MCF 10A (cell line): ENCODE results near the gene RGR. TPM values are rescaled to one million over a fixed set of nuclear protein-coding genes. Genes with fewer than 3 reads are reported as not detected.

Experiments
- BruUV-seq: library from RNA; stranded (reverse); fragments of 400-500 nt; replicated peaks from 2 replicates; lab custom pipeline; 2021; lab: Mats Ljungman, UMichigan
- CTCF ChIA-PET: fragments of 300-600 bp; sonication (Branson Sonifier 250); formaldehyde crosslinking; extraction: SDS; loops from one replicate; lab custom pipeline; 2021; ENCODE audit warnings: antibody characterized with exemption, inconsistent platforms; lab: Yijun Ruan, JAX
- POLR2A ChIA-PET: fragments of 300-600, 350-650 bp; sonication (Branson Sonifier 250); formaldehyde crosslinking; extraction: SDS; loops from one replicate; lab custom pipeline; 2020; ENCODE audit warnings: antibody characterized with exemption, inconsistent platforms; lab: Yijun Ruan, JAX
- DNase-seq: peaks from one replicate; pipeline ENCODE4 v3.0.0-alpha.2; 2018; ENCODE audit not compliant: unreplicated experiment
- H3K27ac Mint-ChIP-seq: one replicate; pipeline ENCODE4 v1.8.0; 2022; ENCODE audit warnings: mild to moderate bottlenecking, low read depth, mixed read lengths; ENCODE audit not compliant: unreplicated experiment
- H3K27me3 Mint-ChIP-seq: one replicate; pipeline ENCODE4 v1.8.0; 2022; ENCODE audit warnings: mixed read lengths; ENCODE audit not compliant: insufficient read depth, unreplicated experiment
- H3K36me3 Mint-ChIP-seq: one replicate; pipeline ENCODE4 v1.8.0; 2022; ENCODE audit warnings: mild to moderate bottlenecking, moderate library complexity, mixed read lengths; ENCODE audit not compliant: insufficient read depth, unreplicated experiment
- H3K4me1 Mint-ChIP-seq: one replicate; pipeline ENCODE4 v1.8.0; 2022; ENCODE audit warnings: mixed read lengths; ENCODE audit not compliant: insufficient read depth, unreplicated experiment
- H3K4me3 Mint-ChIP-seq: one replicate; pipeline ENCODE4 v1.8.0; 2022; ENCODE audit warnings: mild to moderate bottlenecking, moderate library complexity, mixed read lengths; ENCODE audit not compliant: unreplicated experiment
- H3K9me3 Mint-ChIP-seq: one replicate; pipeline ENCODE4 v1.8.0; 2022; ENCODE audit warnings: mixed read lengths; ENCODE audit not compliant: unreplicated experiment
- intact Hi-C: fragments of 100-400 bp; cut with micrococcal nuclease; formaldehyde crosslinking; loops from 2 replicates; pipeline ENCODE4 v1.14.1; 2022
- total RNA-seq: library from RNA; stranded (reverse); gene quantifications from 2 replicates; pipeline ENCODE4 v1.2.3, GENCODE V29; 2022
- TF ChIP-seq, protein P1 (sequence below): fragments of 200-600 bp; IDR thresholded peaks from one replicate; pipeline ENCODE4 v1.8.0; 2022; ENCODE audit warnings: antibody characterized with exemption, mild to moderate bottlenecking; ENCODE audit not compliant: unreplicated experiment

The RGR gene
- total RNA-seq, 1 experiment from 2014 or later: not detected

DNA sequence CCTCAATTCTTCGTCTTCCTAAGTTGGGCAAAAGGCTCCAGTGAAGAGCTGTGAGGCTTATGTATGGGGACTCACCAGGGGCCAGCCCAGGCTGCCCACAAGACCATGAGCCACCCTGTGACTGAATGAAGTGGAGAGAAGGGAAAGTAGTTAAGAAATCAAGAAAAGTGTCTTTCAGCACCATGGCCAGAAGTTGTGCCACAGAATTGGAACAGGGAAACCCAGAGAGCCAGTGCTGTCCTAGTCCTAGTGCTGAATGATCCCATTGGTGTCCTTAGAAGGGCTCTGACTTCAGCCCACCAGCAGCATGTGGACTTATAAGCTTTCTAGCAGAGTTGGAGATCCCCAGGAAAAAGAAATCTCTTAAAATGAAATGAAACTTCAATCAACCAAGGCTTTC, 46.5 kb downstream of the RGR start:
- TF ChIP-seq, protein P1, sequence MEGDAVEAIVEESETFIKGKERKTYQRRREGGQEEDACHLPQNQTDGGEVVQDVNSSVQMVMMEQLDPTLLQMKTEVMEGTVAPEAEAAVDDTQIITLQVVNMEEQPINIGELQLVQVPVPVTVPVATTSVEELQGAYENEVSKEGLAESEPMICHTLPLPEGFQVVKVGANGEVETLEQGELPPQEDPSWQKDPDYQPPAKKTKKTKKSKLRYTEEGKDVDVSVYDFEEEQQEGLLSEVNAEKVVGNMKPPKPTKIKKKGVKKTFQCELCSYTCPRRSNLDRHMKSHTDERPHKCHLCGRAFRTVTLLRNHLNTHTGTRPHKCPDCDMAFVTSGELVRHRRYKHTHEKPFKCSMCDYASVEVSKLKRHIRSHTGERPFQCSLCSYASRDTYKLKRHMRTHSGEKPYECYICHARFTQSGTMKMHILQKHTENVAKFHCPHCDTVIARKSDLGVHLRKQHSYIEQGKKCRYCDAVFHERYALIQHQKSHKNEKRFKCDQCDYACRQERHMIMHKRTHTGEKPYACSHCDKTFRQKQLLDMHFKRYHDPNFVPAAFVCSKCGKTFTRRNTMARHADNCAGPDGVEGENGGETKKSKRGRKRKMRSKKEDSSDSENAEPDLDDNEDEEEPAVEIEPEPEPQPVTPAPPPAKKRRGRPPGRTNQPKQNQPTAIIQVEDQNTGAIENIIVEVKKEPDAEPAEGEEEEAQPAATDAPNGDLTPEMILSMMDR: no peak
- no peak overlapping the region for H3K27ac Mint-ChIP-seq
- H3K9me3 Mint-ChIP-seq: no peaks in the 10 kb centered on the region
- no peaks in the 10 kb centered on the region for H3K4me1 Mint-ChIP-seq
- H3K4me3 Mint-ChIP-seq: no peak overlapping the region
- peak; percentile 64 for DNase-seq
- no peaks in the 10 kb centered on the region for H3K36me3 Mint-ChIP-seq
- peaks cover 34% of the 10 kb centered on the region for H3K27me3 Mint-ChIP-seq
- CTCF ChIA-PET: interaction anchor here (1.0 kb wide), 1 partner anchor 27 kb away, joined by 3 read pairs; no protein-coding TSS in a partner anchor
- intact Hi-C loops: no loop called here
- BruUV-seq: no TSS peak
- POLR2A ChIA-PET: no interaction called here

DNA sequence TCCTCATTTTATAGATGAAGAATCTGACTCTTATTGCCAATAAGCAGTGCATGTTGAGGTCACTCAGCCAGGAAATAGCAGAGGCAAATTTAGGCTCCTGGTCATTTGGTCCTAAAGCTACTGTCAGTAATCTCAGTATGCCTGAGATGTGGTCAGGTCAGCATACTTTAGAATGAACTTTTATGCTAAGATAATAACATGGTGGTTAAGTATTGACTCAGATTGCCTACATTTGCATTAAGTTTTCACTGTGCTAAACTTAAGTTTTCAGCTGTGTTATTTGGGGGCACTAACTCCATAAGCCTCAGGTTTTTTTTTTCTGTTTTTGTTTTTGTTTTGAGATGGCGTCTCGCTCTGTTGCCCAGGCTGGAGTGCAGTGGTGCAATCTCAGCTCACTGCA, 47.6 kb downstream of the RGR start:
- TF ChIP-seq, protein P1: no peak
- peaks cover 33% of the 10 kb centered on the region for H3K27me3 Mint-ChIP-seq
- ChIA-PET POLR2A (interaction anchor here (0.7 kb wide), 1 partner anchor 23 kb away, joined by 4 read pairs; no protein-coding TSS in a partner anchor), CTCF (interaction anchor here (0.5 to 1.0 kb wide), 4 partner anchors 28 to 172 kb away, joined by 3 to 4 read pairs (median 3); no protein-coding TSS in a partner anchor)
- no peak overlapping the region for H3K27ac Mint-ChIP-seq
- intact Hi-C loops: no loop called here
- no peaks in the 10 kb centered on the region for H3K36me3 Mint-ChIP-seq
- H3K4me3 Mint-ChIP-seq: no peak overlapping the region
- no peak for DNase-seq
- H3K4me1 Mint-ChIP-seq: no peaks in the 10 kb centered on the region
- BruUV-seq: no TSS peak
- no peaks in the 10 kb centered on the region for H3K9me3 Mint-ChIP-seq

DNA sequence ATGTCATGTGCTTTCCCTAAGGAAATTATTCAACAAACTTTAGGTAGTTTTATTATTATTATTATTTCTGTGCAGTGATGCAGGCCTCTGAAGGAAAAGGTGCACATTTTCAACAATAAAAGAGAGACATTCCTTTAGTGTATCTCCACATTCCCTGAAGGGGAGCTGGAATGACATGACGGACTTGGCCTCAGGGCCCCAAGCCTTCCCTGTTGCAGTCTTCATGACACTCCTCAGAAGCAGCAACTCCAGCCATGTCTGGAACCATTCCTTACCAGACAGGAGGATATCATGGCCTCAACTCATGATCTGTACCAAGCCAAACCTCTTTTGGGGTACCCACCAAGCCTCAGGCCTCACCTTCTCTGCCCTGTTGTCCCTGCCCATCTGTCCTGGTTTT, 48.3 kb downstream of the RGR start:
- TF ChIP-seq, protein P1: no peak
- no TSS peak for BruUV-seq
- Mint-ChIP-seq H3K36me3 (no peaks in the 10 kb centered on the region), H3K27ac (no peak overlapping the region), H3K9me3 (no peaks in the 10 kb centered on the region), H3K4me3 (no peak overlapping the region), H3K27me3 (peaks cover 33% of the 10 kb centered on the region), H3K4me1 (no peaks in the 10 kb centered on the region)
- ChIA-PET POLR2A (interaction anchor here (0.6 to 0.7 kb wide), 2 partner anchors 22 kb away, joined by 3 to 4 read pairs; no protein-coding TSS in a partner anchor), CTCF (interaction anchor here (0.7 to 1.0 kb wide), 2 partner anchors 28 to 172 kb away, joined by 3 to 4 read pairs; no protein-coding TSS in a partner anchor)
- intact Hi-C loops: no loop called here
- no peak for DNase-seq

DNA sequence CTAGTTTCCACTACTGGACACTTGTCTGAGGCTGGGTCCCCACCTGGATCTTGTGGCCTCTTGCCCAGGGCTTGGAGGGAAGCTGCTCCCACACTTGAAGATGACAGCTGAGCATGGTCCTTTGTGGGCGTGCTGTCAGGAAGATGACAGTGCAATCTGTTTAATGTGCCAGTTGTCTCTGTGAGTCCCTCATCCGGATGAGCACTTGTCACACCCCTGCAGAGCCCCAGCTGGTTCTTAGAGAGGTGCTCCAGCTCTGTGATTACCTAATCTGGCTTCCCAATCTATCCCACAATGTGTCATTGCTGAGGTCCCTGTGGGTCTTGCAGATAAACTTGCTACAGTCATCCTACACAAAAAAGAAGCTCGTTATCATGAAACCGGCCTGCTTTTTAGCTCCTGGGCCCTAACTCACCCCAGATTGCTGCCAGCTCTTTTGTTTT, 48.7 kb downstream of the RGR start:
- DNase-seq: no peak
- CTCF ChIA-PET: no interaction called here
- TF ChIP-seq, protein P1: no peak
- H3K27ac Mint-ChIP-seq: no peak overlapping the region
- BruUV-seq: no TSS peak
- H3K4me1 Mint-ChIP-seq: no peaks in the 10 kb centered on the region
- peaks cover 33% of the 10 kb centered on the region for H3K27me3 Mint-ChIP-seq
- intact Hi-C loops: no loop called here
- H3K36me3 Mint-ChIP-seq: no peaks in the 10 kb centered on the region
- POLR2A ChIA-PET: interaction anchor here (0.6 kb wide), 1 partner anchor 22 kb away, joined by 3 read pairs; no protein-coding TSS in a partner anchor
- H3K4me3 Mint-ChIP-seq: no peak overlapping the region
- no peaks in the 10 kb centered on the region for H3K9me3 Mint-ChIP-seq
